GM12878 (cell line): ENCODE measurements around the gene RPL27A. TPM values are rescaled to one million over a fixed set of nuclear protein-coding genes. Genes with fewer than 3 reads are reported as not detected.

Experiments
- ATAC-seq: fragments of 200-7000 bp; cut with Tn5 transposase; 3 replicates; pipeline ENCODE4 v1.9.1; 2020; ENCODE audit warnings: mild to moderate bottlenecking, moderate library complexity
- BruUV-seq: library from RNA; stranded (reverse); fragments of 400-500 nt; replicated peaks from 2 replicates; lab custom pipeline; 2021; lab: Mats Ljungman, UMichigan
- CTCF ChIA-PET: fragments of 300-600 bp; sonication (Branson Sonifier 250); formaldehyde crosslinking; extraction: SDS; loops from one replicate; lab custom pipeline; 2021; ENCODE audit warnings: inconsistent platforms; lab: Yijun Ruan, JAX
- POLR2A ChIA-PET: fragments of 350-600 bp; formaldehyde crosslinking; extraction: SDS; loops from one replicate; lab custom pipeline; 2021; ENCODE audit warnings: inconsistent platforms; lab: Charles Lee
- RAD21 ChIA-PET: fragments of 300-600 bp; sonication (Branson Sonifier 250); formaldehyde crosslinking; loops from one replicate; lab custom pipeline; 2023; ENCODE audit warnings: antibody characterized with exemption; ENCODE audit not compliant: unreplicated experiment; lab: Charles Lee
- SMC1A ChIA-PET: fragments of 300-600 bp; sonication (Branson Sonifier 250); formaldehyde crosslinking; loops from one replicate; lab custom pipeline; 2023; ENCODE audit not compliant: unreplicated experiment, uncharacterized antibody; lab: Charles Lee
- DNase-seq: peaks from one replicate; pipeline ENCODE4 v3.0.0-alpha.2; 2011; ENCODE audit warnings: low read depth, low spot score
- FAIRE-seq: peaks from 3 replicates; lab custom pipeline; 2011; peaks lifted over from hg19 to GRCh38; lab: Jason Lieb, UNC
- H2AFZ ChIP-seq: 2 replicates; pipeline ENCODE4 v1.6.0; 2011; ENCODE audit warnings: low read depth, low read length, control low read depth; ENCODE audit not compliant: control insufficient read depth
- H3K27ac ChIP-seq: 2 replicates; pipeline ENCODE4 v1.5.1; 2011; ENCODE audit warnings: control low read depth; ENCODE audit not compliant: control insufficient read depth, insufficient read depth
- H3K27me3 ChIP-seq, 2 experiments: replicated peaks in 1 of 2; 2 replicates each; pipeline versions ENCODE4 v1.6.0 to v1.6.1; 2011; ENCODE audit warnings: low read length in 1 of 2; ENCODE audit not compliant: control insufficient read depth in 2 of 2, insufficient read depth in 2 of 2
- H3K36me3 ChIP-seq, 2 experiments: 2 replicates each; pipeline ENCODE4 v1.5.1; 2011; ENCODE audit warnings: low read length in 1 of 2; ENCODE audit not compliant: control insufficient read depth in 2 of 2, insufficient read depth in 2 of 2
- H3K4me1 ChIP-seq: 2 replicates; pipeline ENCODE4 v1.6.1; 2011; ENCODE audit warnings: mild to moderate bottlenecking, low read length, moderate library complexity, mixed read lengths; ENCODE audit not compliant: control insufficient read depth, insufficient read depth
- H3K4me2 ChIP-seq: 2 replicates; pipeline ENCODE4 v1.6.0; 2011; ENCODE audit warnings: control low read depth; ENCODE audit not compliant: control insufficient read depth, insufficient read depth
- H3K4me3 ChIP-seq: fragments of 200-600 bp; sonication (generic); 2 replicates; pipeline ENCODE4 v1.5.1; 2016
- H3K79me2 ChIP-seq: 2 replicates; pipeline ENCODE4 v1.6.0; 2011; ENCODE audit warnings: low read length; ENCODE audit not compliant: control insufficient read depth, insufficient read depth
- H3K9ac ChIP-seq: 2 replicates; pipeline ENCODE4 v1.8.0; 2011; ENCODE audit warnings: low read length, control low read depth, mixed read lengths; ENCODE audit not compliant: control insufficient read depth, insufficient read depth
- H3K9me3 ChIP-seq: replicated peaks from 3 replicates; pipeline ENCODE4 v1.5.1; 2011; ENCODE audit warnings: mild to moderate bottlenecking, low read length; ENCODE audit not compliant: control insufficient read depth, insufficient read depth
- H4K20me1 ChIP-seq: 2 replicates; pipeline ENCODE4 v1.6.0; 2011; ENCODE audit not compliant: control insufficient read depth, insufficient read depth
- CBFB ChIP-seq: IDR thresholded peaks from 2 replicates; pipeline ENCODE4 v1.6.1; 2016; ENCODE audit warnings: antibody characterized with exemption, low read depth
- IRF4 ChIP-seq: IDR thresholded peaks from 2 replicates; pipeline ENCODE4 v1.6.1; 2011; ENCODE audit warnings: low read depth, low read length
- LARP7 ChIP-seq: fragments of 450-650 bp; IDR thresholded peaks from 2 replicates; pipeline ENCODE4 v1.6.1; 2017; ENCODE audit warnings: mild to moderate bottlenecking
- MYB ChIP-seq: fragments of 150-350 bp; IDR thresholded peaks from 2 replicates; pipeline ENCODE4 v1.6.1; 2014; ENCODE audit warnings: mild to moderate bottlenecking, low read depth, low read length, borderline replicate concordance
- RCOR1 ChIP-seq: conservative IDR thresholded peaks from 2 replicates; pipeline ENCODE4 v1.6.1; 2012; ENCODE audit warnings: low read depth, low read length, improper control_type of control experiment
- RUNX3 ChIP-seq: IDR thresholded peaks from 2 replicates; pipeline ENCODE4 v1.6.1; 2012; ENCODE audit warnings: low read length, inconsistent platforms
- SMARCA5 ChIP-seq: fragments of 450-650 bp; IDR thresholded peaks from 2 replicates; pipeline ENCODE4 v1.6.1; 2017; ENCODE audit warnings: mild to moderate bottlenecking
- ZNF24 ChIP-seq: fragments of 450-650 bp; IDR thresholded peaks from 2 replicates; pipeline ENCODE4 v1.6.1; 2017; ENCODE audit warnings: antibody characterized with exemption, mild to moderate bottlenecking
- ZNF274 ChIP-seq: IDR thresholded peaks from one replicate; pipeline ENCODE4 v1.8.0; 2011; ENCODE audit not compliant: insufficient read length, insufficient read depth
- ZNF384 ChIP-seq: IDR thresholded peaks from 2 replicates; pipeline ENCODE4 v1.6.1; 2012; ENCODE audit warnings: low read depth, mild to moderate bottlenecking, low read length, improper control_type of control experiment, borderline replicate concordance
- ZSCAN29 ChIP-seq: fragments of 450-650 bp; IDR thresholded peaks from 2 replicates; pipeline ENCODE4 v1.6.1; 2017; ENCODE audit warnings: mild to moderate bottlenecking, moderate library complexity
- WGBS: methylation state at CpG from one replicate; pipeline ENCODE4 v1.1.6; 2016; ENCODE audit warnings: low lambda C conversion rate; ENCODE audit not compliant: insufficient replicate concordance, insufficient coverage; ENCODE audit errors: missing lambda C conversion rate; 5-methylcytosine and 5-hydroxymethylcytosine counted together
- in situ Hi-C: fragments of 300-500 bp; cut with MboI; formaldehyde crosslinking; loops from 9 replicates; pipeline ENCODE4 v1.14.3; 2018; ENCODE audit warnings: mixed read lengths
- intact Hi-C: fragments of 100-400 bp; cut with micrococcal nuclease; formaldehyde crosslinking; loops from one replicate; pipeline ENCODE4 v1.14.2; 2022; ENCODE audit not compliant: unreplicated experiment
- polyA plus RNA-seq, 11 experiments: library from polyadenylated mRNA; depleted of rRNA in 4 of 11; unstranded in 6 of 11; stranded (reverse) in 5 of 11; fragments of >200 nt; fragmentation: Nextera tagmentation in 4 of 11; fragmentation: Illumina TruSeq in 1 of 11; extraction: Ambion mirVana in 4 of 11; extraction: Trizol in 1 of 11; gene quantifications; 1 replicate in 1 of 11; 2 replicates in 10 of 11; pipeline versions ENCODE4 v1.2.1 to v1.2.3, GENCODE V29; 2011 to 2016; ENCODE audit warnings: inconsistent platforms in 2 of 11, missing spikeins in 2 of 11, low read depth in 1 of 11
- total RNA-seq, 4 experiments: library from RNA; depleted of rRNA in 3 of 4; stranded (reverse); fragments of >200 nt in 3 of 4; fragmentation: Illumina TruSeq in 1 of 4; extraction: Trizol in 1 of 4; gene quantifications; 2 replicates each; pipeline versions ENCODE4 v1.2.1 to v1.2.3, GENCODE V29; 2013 to 2021
- TF ChIP-seq, protein P1 (sequence below): IDR thresholded peaks from 2 replicates; pipeline ENCODE4 v1.6.1; 2011; ENCODE audit warnings: borderline replicate concordance, low read depth, mild to moderate bottlenecking, moderate library complexity, low read length; ENCODE audit not compliant: insufficient read depth, poor library complexity, severe bottlenecking
- TF ChIP-seq, protein P2 (sequence below): fragments of 450-650 bp; formaldehyde crosslinking; IDR thresholded peaks from 2 replicates; pipeline ENCODE4 v1.4.0; 2022; ENCODE audit warnings: mild to moderate bottlenecking, moderate library complexity
- TF ChIP-seq, protein P3 (sequence below): fragments of 150-350 bp; IDR thresholded peaks from 2 replicates; pipeline ENCODE4 v1.6.1; 2016; ENCODE audit warnings: low read depth, low read length
- TF ChIP-seq, protein P4 (sequence below), 3 experiments: IDR thresholded peaks in 2 of 3; conservative IDR thresholded peaks in 1 of 3; 2 replicates each; pipeline ENCODE4 v1.5.1; 2011; ENCODE audit warnings: low read depth in 3 of 3, low read length in 3 of 3, mild to moderate bottlenecking in 3 of 3, control low read depth in 2 of 3, moderate library complexity in 2 of 3, inconsistent platforms in 1 of 3, mixed read lengths in 1 of 3; ENCODE audit not compliant: control insufficient read depth in 2 of 3, insufficient read depth in 1 of 3; ENCODE audit errors: extremely low read depth in 1 of 3

The RPL27A gene
- total and polyA plus RNA-seq, 10 of the 15 experiments (the other 5 are each of a cell fraction or from before 2014, with no cell fraction given) = 978 to 4,776 (median 1,959) TPM

DNA sequence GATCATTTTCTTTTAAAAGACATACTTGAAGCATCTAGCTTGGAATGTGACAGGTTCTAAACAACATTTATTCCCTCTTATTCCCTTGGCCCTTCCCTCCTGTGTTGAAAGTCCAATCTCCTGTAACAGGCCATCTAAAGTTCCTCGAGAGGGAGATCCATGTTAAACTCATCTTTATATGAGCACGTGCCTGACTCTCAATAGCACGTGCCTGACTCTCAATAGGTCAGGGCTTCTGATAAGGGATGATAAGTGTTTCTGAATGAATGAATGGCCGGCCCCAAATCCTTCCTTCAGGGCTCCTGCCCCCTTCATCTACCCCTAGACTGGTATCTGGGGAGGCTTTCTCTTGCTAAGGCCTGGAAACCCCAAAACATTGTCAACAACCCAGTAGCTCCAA is 27.2 kb downstream of the RPL27A start:
- Histone ChIP-seq H3K9me3 (no peaks in the 10 kb centered on the region), H2AFZ (no peak overlapping the region), H3K27ac (no peak overlapping the region), H3K36me3 (no peaks in the 10 kb centered on the region), H3K4me3 (no peak overlapping the region), H3K9ac (no peak overlapping the region), H3K4me2 (no peak overlapping the region), H3K27me3 (no peaks in the 10 kb centered on the region), H3K79me2 (no peaks in the 10 kb centered on the region), H3K4me1 (no peaks in the 10 kb centered on the region), H4K20me1 (no peaks in the 10 kb centered on the region)
- in situ Hi-C loops (no loop called here), intact Hi-C loops (no loop called here)
- ChIA-PET POLR2A (no interaction called here), CTCF (no interaction called here), RAD21 (no interaction called here), SMC1A (no interaction called here)
- 36% methylated on average over 4 of the region's 4 CpGs for WGBS
- FAIRE-seq = no peak
- BruUV-seq = no TSS peak
- no peak for ATAC-seq
- DNase-seq = no peak
- TF ChIP-seq, protein P1, sequence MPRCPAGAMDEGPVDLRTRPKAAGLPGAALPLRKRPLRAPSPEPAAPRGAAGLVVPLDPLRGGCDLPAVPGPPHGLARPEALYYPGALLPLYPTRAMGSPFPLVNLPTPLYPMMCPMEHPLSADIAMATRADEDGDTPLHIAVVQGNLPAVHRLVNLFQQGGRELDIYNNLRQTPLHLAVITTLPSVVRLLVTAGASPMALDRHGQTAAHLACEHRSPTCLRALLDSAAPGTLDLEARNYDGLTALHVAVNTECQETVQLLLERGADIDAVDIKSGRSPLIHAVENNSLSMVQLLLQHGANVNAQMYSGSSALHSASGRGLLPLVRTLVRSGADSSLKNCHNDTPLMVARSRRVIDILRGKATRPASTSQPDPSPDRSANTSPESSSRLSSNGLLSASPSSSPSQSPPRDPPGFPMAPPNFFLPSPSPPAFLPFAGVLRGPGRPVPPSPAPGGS = no peak
- TF ChIP-seq ZNF384 (no peak), MYB (no peak), SMARCA5 (no peak), CBFB (no peak), RCOR1 (no peak), ZNF24 (no peak), RUNX3 (no peak), ZSCAN29 (no peak), ZNF274 (no peak), IRF4 (no peak), LARP7 (no peak)
- TF ChIP-seq, protein P2, sequence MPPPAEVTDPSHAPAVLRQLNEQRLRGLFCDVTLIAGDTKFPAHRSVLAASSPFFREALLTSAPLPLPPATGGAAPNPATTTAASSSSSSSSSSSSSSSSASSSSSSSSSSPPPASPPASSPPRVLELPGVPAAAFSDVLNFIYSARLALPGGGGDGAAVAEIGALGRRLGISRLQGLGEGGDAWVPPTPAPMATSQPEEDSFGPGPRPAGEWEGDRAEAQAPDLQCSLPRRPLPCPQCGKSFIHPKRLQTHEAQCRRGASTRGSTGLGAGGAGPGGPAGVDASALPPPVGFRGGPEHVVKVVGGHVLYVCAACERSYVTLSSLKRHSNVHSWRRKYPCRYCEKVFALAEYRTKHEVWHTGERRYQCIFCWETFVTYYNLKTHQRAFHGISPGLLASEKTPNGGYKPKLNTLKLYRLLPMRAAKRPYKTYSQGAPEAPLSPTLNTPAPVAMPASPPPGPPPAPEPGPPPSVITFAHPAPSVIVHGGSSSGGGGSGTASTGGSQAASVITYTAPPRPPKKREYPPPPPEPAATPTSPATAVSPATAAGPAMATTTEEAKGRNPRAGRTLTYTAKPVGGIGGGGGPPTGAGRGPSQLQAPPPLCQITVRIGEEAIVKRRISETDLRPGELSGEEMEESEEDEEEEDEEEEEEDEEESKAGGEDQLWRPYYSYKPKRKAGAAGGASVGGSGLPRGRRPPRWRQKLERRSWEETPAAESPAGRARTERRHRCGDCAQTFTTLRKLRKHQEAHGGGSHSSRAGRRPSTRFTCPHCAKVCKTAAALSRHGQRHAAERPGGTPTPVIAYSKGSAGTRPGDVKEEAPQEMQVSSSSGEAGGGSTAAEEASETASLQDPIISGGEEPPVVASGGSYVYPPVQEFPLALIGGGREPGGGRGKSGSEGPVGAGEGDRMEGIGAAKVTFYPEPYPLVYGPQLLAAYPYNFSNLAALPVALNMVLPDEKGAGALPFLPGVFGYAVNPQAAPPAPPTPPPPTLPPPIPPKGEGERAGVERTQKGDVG = no peak
- TF ChIP-seq, protein P3, sequence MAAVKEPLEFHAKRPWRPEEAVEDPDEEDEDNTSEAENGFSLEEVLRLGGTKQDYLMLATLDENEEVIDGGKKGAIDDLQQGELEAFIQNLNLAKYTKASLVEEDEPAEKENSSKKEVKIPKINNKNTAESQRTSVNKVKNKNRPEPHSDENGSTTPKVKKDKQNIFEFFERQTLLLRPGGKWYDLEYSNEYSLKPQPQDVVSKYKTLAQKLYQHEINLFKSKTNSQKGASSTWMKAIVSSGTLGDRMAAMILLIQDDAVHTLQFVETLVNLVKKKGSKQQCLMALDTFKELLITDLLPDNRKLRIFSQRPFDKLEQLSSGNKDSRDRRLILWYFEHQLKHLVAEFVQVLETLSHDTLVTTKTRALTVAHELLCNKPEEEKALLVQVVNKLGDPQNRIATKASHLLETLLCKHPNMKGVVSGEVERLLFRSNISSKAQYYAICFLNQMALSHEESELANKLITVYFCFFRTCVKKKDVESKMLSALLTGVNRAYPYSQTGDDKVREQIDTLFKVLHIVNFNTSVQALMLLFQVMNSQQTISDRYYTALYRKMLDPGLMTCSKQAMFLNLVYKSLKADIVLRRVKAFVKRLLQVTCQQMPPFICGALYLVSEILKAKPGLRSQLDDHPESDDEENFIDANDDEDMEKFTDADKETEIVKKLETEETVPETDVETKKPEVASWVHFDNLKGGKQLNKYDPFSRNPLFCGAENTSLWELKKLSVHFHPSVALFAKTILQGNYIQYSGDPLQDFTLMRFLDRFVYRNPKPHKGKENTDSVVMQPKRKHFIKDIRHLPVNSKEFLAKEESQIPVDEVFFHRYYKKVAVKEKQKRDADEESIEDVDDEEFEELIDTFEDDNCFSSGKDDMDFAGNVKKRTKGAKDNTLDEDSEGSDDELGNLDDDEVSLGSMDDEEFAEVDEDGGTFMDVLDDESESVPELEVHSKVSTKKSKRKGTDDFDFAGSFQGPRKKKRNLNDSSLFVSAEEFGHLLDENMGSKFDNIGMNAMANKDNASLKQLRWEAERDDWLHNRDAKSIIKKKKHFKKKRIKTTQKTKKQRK = no peak
- TF ChIP-seq, protein P4, sequence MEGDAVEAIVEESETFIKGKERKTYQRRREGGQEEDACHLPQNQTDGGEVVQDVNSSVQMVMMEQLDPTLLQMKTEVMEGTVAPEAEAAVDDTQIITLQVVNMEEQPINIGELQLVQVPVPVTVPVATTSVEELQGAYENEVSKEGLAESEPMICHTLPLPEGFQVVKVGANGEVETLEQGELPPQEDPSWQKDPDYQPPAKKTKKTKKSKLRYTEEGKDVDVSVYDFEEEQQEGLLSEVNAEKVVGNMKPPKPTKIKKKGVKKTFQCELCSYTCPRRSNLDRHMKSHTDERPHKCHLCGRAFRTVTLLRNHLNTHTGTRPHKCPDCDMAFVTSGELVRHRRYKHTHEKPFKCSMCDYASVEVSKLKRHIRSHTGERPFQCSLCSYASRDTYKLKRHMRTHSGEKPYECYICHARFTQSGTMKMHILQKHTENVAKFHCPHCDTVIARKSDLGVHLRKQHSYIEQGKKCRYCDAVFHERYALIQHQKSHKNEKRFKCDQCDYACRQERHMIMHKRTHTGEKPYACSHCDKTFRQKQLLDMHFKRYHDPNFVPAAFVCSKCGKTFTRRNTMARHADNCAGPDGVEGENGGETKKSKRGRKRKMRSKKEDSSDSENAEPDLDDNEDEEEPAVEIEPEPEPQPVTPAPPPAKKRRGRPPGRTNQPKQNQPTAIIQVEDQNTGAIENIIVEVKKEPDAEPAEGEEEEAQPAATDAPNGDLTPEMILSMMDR (IDR thresholded peaks at IDR 0.05 in 2 of 3, conservative IDR thresholded peaks at IDR 0.05 in 1 of 3; ENCODE audit: control insufficient read depth in 2 of 3, extremely low read depth in 1 of 3, insufficient read depth in 1 of 3, low read depth in 3 of 3, low read length in 3 of 3) = no peak
